Measurements from ENCODE around the gene GID4. TPM values are rescaled to one million over a fixed set of nuclear protein-coding genes. Genes with fewer than 3 reads are reported as not detected.
"Not testable (repeated sequence)": the region's sequence is repeated elsewhere in the genome, so short reads cannot be mapped to it uniquely, and the experiment has no call there.

Gene GID4
- 5.9 and 8.2 TPM in 2 replicates for total RNA-seq (2014; rRNA removed; shearing (Covaris generic))

- DNase-seq (ENCODE audit: low read depth) = peak; percentile 98
Measured at GRCh38 chr17:18038861-18039534, at the start of gene GID4, which contains the start of gene ATPAF2. Gene GID4 (plus strand): TSS chr17:18039408. CDS start chr17:18039465, 57 bp downstream. Gene ATPAF2 (minus strand): TSS chr17:18039168. CDS start chr17:18039013, 155 bp downstream.

GRCh38 chr17:17989618-17990017 is 49.6 kb upstream of the GID4 start:
- DNase-seq (ENCODE audit: low read depth) = no peak

- peak; percentile 96 for DNase-seq (ENCODE audit: low read depth)
Measured at GRCh38 chr17:17990282-17990681, 48.9 kb upstream of the GID4 start.

- no peak for DNase-seq (ENCODE audit: low read depth)
Measured at GRCh38 chr17:17993366-17993765, 45.8 kb upstream of the GID4 start.

GRCh38 chr17:17993852-17994251 is 45.4 kb upstream of the GID4 start:
- DNase-seq (ENCODE audit: low read depth) = no peak

GRCh38 chr17:17994271-17995069 is 44.7 kb upstream of the GID4 start:
- DNase-seq (ENCODE audit: low read depth) = peak; percentile 17

- not testable (repeated sequence) for DNase-seq (ENCODE audit: low read depth)
Measured at GRCh38 chr17:17995887-17996286, 43.3 kb upstream of the GID4 start.

- no peak for DNase-seq (ENCODE audit: low read depth)
Measured at GRCh38 chr17:17998934-17999333, 40.3 kb upstream of the GID4 start.

- no peak for DNase-seq (ENCODE audit: low read depth)
Measured at GRCh38 chr17:17999364-18000029, 39.7 kb upstream of the GID4 start.

- DNase-seq (ENCODE audit: low read depth) = no peak
Measured at GRCh38 chr17:18000030-18000408, 39.2 kb upstream of the GID4 start.

GRCh38 chr17:18002171-18002570 is 37.0 kb upstream of the GID4 start:
- DNase-seq (ENCODE audit: low read depth) = no peak

GRCh38 chr17:18004345-18004744 is 34.9 kb upstream of the GID4 start:
- DNase-seq (ENCODE audit: low read depth) = no peak

- no peak for DNase-seq (ENCODE audit: low read depth)
Measured at GRCh38 chr17:18004884-18005305, 34.3 kb upstream of the GID4 start.

GRCh38 chr17:18005496-18005895 is 33.7 kb upstream of the GID4 start:
- DNase-seq (ENCODE audit: low read depth) = peak; percentile 40

GRCh38 chr17:18006495-18007239 is 32.5 kb upstream of the GID4 start:
- DNase-seq (ENCODE audit: low read depth) = no peak

GRCh38 chr17:18008496-18009268 is 30.5 kb upstream of the GID4 start:
- peak; percentile 89 for DNase-seq (ENCODE audit: low read depth)

GRCh38 chr17:18009609-18010420 is 29.4 kb upstream of the GID4 start:
- DNase-seq (ENCODE audit: low read depth) = no peak

GRCh38 chr17:18011286-18011685 is 27.9 kb upstream of the GID4 start:
- DNase-seq (ENCODE audit: low read depth) = no peak

GRCh38 chr17:18014006-18014405 is 25.2 kb upstream of the GID4 start:
- DNase-seq (ENCODE audit: low read depth) = no peak

- no peak for DNase-seq (ENCODE audit: low read depth)
Measured at GRCh38 chr17:18015593-18015992, 23.6 kb upstream of the GID4 start.
